Fibroblast of pulmonary artery (primary cell): ENCODE results near the gene PRKAG2.
A peak's percentile ranks its signal among the peaks of the same experiment; 100 is the strongest.

Source experiments
- DNase-seq: peaks from one replicate; pipeline ENCODE4 v3.0.0-alpha.2; 2010; ENCODE audit warnings: low read depth
- H3K4me3 ChIP-seq: replicated peaks from 2 replicates; pipeline ENCODE4 v1.5.1; 2011; ENCODE audit warnings: low read depth, mild to moderate bottlenecking, control low read depth, low read length, moderate library complexity
- TF ChIP-seq, protein P1 (sequence below): IDR thresholded peaks from 2 replicates; pipeline ENCODE4 v1.5.1; 2011; ENCODE audit warnings: mild to moderate bottlenecking, control low read depth, low read length, inconsistent platforms; ENCODE audit errors: missing control alignments

PRKAG2 gene

DNA sequence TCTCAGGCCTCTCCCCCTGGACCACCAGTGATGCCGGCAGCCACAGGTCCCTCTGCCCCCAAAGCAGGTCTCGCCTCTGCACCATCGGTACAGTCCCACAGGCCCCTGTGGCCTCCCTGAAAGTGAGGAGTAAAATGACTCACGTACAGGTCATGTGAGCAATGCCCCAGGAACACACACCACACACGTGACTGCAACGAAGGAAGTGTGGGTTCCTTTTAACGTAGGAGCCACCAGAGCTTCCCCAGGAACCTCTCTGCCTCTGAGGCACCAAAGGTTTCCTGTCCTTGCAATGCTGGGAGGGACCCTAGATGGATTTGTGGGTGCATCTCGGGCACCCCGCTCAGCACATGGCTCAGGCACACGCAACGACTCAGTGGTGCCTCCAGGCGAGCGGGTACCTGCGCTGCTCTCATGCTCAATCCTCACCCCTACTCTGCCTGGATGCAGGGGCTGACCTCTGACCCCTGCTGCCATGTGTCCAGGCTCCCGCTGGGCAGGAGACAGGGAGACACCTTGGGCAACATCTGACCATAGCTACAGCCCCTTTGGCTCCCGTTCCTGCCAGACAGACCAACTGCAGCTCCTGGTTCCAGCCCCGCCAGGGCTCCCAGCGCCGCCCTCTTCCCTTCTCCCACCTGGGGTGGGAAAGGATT is 120.7 kb downstream of the PRKAG2 start:
- TF ChIP-seq, protein P1, sequence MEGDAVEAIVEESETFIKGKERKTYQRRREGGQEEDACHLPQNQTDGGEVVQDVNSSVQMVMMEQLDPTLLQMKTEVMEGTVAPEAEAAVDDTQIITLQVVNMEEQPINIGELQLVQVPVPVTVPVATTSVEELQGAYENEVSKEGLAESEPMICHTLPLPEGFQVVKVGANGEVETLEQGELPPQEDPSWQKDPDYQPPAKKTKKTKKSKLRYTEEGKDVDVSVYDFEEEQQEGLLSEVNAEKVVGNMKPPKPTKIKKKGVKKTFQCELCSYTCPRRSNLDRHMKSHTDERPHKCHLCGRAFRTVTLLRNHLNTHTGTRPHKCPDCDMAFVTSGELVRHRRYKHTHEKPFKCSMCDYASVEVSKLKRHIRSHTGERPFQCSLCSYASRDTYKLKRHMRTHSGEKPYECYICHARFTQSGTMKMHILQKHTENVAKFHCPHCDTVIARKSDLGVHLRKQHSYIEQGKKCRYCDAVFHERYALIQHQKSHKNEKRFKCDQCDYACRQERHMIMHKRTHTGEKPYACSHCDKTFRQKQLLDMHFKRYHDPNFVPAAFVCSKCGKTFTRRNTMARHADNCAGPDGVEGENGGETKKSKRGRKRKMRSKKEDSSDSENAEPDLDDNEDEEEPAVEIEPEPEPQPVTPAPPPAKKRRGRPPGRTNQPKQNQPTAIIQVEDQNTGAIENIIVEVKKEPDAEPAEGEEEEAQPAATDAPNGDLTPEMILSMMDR = no peak
- no peak overlapping the region for H3K4me3 ChIP-seq

DNA sequence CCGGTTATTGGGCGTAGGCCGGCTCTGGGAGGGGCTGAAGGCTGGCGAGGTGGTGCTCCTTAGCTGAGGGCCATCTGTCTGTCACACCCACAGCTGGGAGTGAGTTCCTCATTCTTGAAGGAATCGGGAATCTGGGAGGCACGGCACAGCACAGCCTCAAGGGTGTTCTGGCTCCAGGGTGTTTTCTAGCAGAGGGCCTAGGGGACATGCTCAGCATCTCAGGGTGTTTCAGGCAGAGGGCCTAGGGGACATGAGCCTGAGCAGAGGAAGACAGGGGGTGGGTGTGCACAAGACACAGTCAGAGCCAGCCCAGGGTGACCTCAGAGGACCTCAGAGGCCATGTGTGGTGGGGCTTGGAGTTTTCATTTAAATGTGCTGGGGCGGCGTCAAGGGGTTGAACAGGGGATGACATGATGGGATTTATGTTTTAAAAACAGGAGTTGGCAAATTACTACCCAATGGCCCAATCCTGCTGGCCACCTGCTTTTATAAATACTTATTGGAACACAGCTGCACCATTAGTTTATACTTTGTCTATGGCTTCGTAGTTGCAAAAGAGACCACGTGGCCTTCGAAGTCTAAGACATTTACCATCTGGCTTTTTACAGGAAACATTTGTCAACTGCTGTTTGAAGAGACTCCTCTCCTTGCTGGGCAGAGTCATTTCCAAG is 121.6 kb downstream of the PRKAG2 start:
- TF ChIP-seq, protein P1 = no peak
- no peak overlapping the region for H3K4me3 ChIP-seq
- DNase-seq = peak; percentile 49

More for the DNA sequence above, 120.7 kb downstream of the PRKAG2 start:
- DNase-seq = peak; percentile 39

DNA sequence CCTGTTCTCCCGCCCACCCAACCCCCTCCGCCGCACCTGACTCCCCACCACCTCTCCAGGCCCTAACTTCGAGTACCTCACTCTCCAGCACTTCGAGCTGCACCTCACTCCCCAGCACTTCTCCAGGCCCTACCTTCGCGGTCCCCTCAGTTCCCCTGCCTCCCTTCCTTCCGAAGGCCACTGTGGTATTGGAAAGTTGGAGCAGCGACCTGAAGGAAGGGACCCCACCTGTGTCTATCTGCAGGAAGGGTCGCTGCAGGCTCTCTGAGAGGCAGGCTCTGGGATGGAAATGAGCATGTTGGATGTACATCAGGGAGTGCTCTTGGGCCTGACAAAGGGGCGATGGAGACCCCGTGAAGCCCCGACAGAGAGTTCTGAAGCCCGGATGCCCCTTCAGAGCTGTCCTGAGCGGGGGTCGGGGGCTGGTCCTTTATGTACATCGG is 122.2 kb downstream of the PRKAG2 start:
- H3K4me3 ChIP-seq = no peak overlapping the region
- DNase-seq = no peak
- TF ChIP-seq, protein P1 = no peak

DNA sequence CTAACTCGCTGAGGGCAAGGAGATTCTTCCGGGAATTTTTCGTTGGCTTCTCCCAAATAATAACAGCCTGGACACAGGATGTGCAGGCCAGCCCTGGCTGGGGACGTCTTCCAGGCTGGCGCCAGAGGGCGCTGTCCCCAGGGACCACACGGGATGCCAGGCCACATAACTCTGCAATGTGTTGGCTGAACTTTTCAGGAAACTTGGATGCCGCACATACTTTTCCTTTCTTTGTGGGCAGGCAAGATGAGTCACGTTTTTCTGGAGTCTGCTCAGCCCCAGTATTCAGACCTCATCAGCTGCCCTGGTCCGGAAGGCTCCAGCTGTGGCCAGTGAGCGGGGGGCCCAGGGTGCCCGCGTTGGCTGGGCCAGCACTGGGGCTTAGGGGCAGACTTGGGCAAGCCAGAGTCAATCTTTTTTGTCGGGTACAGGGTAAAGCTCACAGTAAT is 122.7 kb downstream of the PRKAG2 start:
- TF ChIP-seq, protein P1 = no peak
- peak; percentile 99 for DNase-seq
- no peak overlapping the region for H3K4me3 ChIP-seq

DNA sequence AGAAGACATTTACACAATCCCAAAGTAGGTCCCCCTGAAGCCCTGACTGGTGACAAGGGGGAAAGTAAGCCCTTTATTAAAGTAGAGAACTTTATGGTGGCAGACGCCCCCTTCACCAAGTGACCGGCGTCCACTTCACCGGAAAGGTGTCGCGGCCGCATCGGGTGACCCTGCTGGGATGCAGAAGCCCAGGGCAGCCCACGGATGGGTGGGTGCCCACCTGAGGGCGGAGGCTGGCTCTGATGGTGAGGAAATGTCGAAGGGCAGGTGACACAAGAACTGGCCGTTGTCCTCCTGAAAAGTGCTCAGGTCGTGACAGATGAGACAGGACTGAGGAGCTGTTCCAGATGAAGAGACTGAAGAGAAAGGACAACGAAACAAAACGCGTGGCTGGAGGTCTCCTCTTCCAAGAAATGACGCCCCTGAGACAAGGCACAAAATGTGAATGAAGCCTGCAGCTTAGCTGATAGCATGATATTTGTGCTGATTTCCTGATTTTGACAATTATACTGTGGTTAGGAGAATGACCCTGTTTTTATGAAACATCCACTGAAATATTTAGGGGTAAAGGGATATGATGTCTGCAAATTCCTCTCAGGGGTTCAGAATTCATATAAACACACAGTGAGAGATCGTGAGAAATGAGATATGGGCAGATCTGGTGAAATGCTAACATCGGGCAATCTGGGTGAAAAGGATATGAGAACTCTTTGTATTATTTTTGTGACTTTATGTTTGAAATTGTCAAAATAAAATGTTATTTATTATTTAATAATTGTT is 123.9 kb downstream of the PRKAG2 start:
- H3K4me3 ChIP-seq = no peak overlapping the region
- TF ChIP-seq, protein P1 = no peak
- DNase-seq = no peak

DNA sequence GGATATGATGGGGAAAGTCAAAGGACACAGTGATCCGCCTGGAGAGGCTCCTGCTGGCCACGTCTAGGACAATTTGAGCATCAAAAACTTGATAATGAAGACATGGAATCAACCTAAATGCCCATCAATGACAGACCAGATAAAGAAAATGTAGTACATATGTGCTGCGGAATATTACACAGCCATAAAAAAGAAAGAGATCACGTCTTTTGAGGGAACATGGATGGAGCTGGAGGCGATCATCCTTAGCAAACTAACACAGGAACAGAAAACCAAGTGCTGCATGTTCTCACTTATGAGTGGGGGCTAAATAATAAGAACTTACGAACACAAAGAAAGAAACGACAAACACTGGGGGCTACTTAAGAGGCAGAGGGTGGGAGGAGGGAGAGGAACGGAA is 124.9 kb downstream of the PRKAG2 start:
- TF ChIP-seq, protein P1 = no peak
- H3K4me3 ChIP-seq = no peak overlapping the region
- no peak for DNase-seq
